GM06990 (cell line): Measurements from ENCODE around the gene CAPN3.

ENCODE experiments used
- DNase-seq: peaks from one replicate; pipeline ENCODE4 v3.0.0-alpha.2; 2011; ENCODE audit not compliant: insufficient read length; ENCODE audit errors: extremely low read depth
- H3K27me3 ChIP-seq: replicated peaks from 2 replicates; pipeline ENCODE4 v1.6.0; 2011; ENCODE audit warnings: low read length; ENCODE audit not compliant: control insufficient read depth, insufficient read depth
- H3K36me3 ChIP-seq: 2 replicates; pipeline ENCODE4 v1.5.1; 2011; ENCODE audit warnings: low read length; ENCODE audit not compliant: control insufficient read depth, insufficient read depth
- H3K4me3 ChIP-seq: replicated peaks from 2 replicates; pipeline ENCODE4 v1.5.1; 2011; ENCODE audit warnings: low read depth, mild to moderate bottlenecking, control low read depth, low read length
- TF ChIP-seq, protein P1 (sequence below): IDR thresholded peaks from 2 replicates; pipeline ENCODE4 v1.5.1; 2011; ENCODE audit warnings: low read length, control low read depth, mild to moderate bottlenecking, inconsistent platforms; ENCODE audit not compliant: insufficient read depth, poor library complexity, severe bottlenecking

Gene CAPN3

GRCh38 chr15:42338500-42338899 lies 20.8 kb upstream of the CAPN3 start:
- no peak for DNase-seq
- Histone ChIP-seq H3K36me3 (peaks cover 3% of the 10 kb centered on the region), H3K27me3 (no peaks in the 10 kb centered on the region), H3K4me3 (no peak overlapping the region)
- TF ChIP-seq, protein P1, sequence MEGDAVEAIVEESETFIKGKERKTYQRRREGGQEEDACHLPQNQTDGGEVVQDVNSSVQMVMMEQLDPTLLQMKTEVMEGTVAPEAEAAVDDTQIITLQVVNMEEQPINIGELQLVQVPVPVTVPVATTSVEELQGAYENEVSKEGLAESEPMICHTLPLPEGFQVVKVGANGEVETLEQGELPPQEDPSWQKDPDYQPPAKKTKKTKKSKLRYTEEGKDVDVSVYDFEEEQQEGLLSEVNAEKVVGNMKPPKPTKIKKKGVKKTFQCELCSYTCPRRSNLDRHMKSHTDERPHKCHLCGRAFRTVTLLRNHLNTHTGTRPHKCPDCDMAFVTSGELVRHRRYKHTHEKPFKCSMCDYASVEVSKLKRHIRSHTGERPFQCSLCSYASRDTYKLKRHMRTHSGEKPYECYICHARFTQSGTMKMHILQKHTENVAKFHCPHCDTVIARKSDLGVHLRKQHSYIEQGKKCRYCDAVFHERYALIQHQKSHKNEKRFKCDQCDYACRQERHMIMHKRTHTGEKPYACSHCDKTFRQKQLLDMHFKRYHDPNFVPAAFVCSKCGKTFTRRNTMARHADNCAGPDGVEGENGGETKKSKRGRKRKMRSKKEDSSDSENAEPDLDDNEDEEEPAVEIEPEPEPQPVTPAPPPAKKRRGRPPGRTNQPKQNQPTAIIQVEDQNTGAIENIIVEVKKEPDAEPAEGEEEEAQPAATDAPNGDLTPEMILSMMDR, result no peak

DNA sequence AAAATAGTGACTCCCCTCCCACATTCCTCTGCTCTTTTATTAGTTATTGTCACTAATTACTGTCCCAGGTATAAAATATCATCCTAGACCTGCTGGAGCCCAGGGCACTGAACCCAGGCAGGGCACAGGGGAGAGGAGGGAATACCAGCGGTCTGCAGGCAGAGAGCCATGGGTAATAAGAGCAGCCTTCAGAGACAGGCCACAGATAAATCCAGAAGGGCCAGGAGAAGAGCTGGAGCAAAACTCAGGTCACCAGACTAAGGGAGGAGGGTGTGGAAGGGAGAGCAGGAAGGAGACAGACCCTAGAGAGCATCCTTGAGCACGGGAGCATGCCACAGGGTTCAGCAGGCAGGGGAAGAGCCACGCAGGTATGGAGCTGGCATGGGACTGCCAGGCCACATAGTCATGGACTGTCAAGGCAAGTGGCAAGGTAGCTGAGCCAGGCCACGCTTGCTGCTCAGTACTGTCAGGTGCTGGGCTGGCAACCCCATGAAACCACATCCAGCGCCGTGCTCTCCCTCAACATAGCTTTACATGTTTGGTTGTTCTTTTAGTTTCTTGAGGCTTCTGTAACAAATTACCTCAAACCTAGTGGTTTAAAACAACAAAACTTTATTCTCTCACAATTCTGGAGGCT lies 15.6 kb upstream of the CAPN3 start:
- Histone ChIP-seq H3K4me3 (no peak overlapping the region), H3K27me3 (no peaks in the 10 kb centered on the region), H3K36me3 (peaks cover 5% of the 10 kb centered on the region)
- TF ChIP-seq, protein P1, result no peak
- DNase-seq, result no peak

DNA sequence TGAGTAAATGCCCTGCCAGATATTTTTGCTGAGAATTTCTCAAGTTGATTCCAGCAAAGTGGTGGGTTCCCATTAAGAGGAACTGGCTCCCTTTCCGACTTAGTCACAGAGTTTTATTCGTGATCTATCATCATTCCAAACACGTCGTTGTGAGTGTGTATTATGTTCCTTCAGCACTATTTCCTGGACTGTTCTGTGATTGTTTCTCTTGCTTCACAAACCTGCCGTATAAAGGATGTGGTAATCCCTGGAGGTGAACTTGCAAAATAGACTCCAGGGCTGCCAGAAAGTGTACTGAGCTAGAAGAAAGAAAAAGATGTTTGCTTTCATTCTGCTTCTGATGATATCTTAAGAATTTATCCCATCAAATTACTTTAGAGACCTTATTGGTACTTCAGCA lies 14.5 kb upstream of the CAPN3 start:
- peaks cover 2% of the 10 kb centered on the region for H3K36me3 ChIP-seq
- TF ChIP-seq, protein P1, result no peak
- no peak overlapping the region for H3K4me3 ChIP-seq
- no peaks in the 10 kb centered on the region for H3K27me3 ChIP-seq
- no peak for DNase-seq

DNA sequence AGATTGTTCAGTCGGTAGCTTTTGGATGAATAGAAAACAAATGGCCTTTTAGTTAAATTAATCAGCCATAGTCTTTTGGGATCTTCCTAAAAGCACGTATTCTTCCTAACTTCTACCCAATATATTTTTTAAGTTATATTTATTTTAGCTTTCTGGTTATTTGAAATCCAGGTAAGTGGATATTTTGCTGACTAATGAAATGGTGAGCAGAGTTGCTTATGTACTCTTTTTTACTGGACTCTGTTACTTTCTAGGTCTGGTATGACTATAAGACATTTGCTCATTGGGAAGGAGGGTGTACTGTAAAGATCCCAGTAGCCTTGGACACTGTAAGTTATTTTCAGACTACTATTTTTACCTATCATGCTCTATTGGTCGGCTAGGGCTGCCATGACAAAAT lies 13.8 kb upstream of the CAPN3 start:
- DNase-seq, result no peak
- TF ChIP-seq, protein P1, result no peak
- H3K27me3 ChIP-seq, result no peaks in the 10 kb centered on the region
- peaks cover 2% of the 10 kb centered on the region for H3K36me3 ChIP-seq
- H3K4me3 ChIP-seq, result no peak overlapping the region

GRCh38 chr15:42348083-42348482 lies 11.2 kb upstream of the CAPN3 start:
- Histone ChIP-seq H3K4me3 (no peak overlapping the region), H3K27me3 (no peaks in the 10 kb centered on the region), H3K36me3 (peaks cover 5% of the 10 kb centered on the region)
- no peak for DNase-seq
- TF ChIP-seq, protein P1, result no peak

GRCh38 chr15:42349186-42349585 lies 10.1 kb upstream of the CAPN3 start:
- Histone ChIP-seq H3K27me3 (no peaks in the 10 kb centered on the region), H3K4me3 (no peak overlapping the region), H3K36me3 (peaks cover 7% of the 10 kb centered on the region)
- no peak for DNase-seq
- TF ChIP-seq, protein P1, result no peak
